A549 (cell line): Measurements from ENCODE around the gene HSD3B2. TPM values are rescaled to one million over a fixed set of nuclear protein-coding genes. Genes with fewer than 3 reads are reported as not detected.

ENCODE experiments used
- ATAC-seq, 2 experiments: fragments of 200-7000 bp in 1 of 2; fragments of >200 bp in 1 of 2; cut with Nextera tagmentation in 1 of 2; cut with Tn5 transposase in 1 of 2; 3 replicates each; pipeline versions ENCODE4 v1.8.0 to v1.9.1; 2018 to 2020; ENCODE audit warnings: mild to moderate bottlenecking in 1 of 2, moderate library complexity in 1 of 2
- CTCF ChIA-PET: fragments of 300-600 bp; sonication (Branson Sonifier 250); formaldehyde crosslinking; extraction: SDS; loops from one replicate; lab custom pipeline; 2021; ENCODE audit warnings: antibody characterized with exemption, inconsistent platforms; lab: Yijun Ruan, JAX
- POLR2A ChIA-PET: fragments of 350-600 bp; formaldehyde crosslinking; extraction: SDS; loops from one replicate; lab custom pipeline; 2021; ENCODE audit warnings: antibody characterized with exemption, inconsistent platforms; lab: Yijun Ruan, JAX
- DNase-seq, 2 experiments: peaks; one replicate each; pipeline versions ENCODE4 v3.0.0 to v3.0.0-alpha.2; 2011 to 2016; ENCODE audit warnings: low read depth in 1 of 2, low spot score in 1 of 2
- FAIRE-seq: peaks from 2 replicates; lab custom pipeline; 2011; peaks lifted over from hg19 to GRCh38; lab: Jason Lieb, UNC
- H3K27ac ChIP-seq, 2 experiments: fragments of >200 bp; sonication (Bioruptor Twin); formaldehyde crosslinking; 3 replicates each; pipeline ENCODE4 v1.5.1; 2016 to 2017
- H3K4me1 ChIP-seq: fragments of >200 bp; sonication (Bioruptor Twin); formaldehyde crosslinking; 3 replicates; pipeline ENCODE4 v1.6.1; 2016
- H3K4me2 ChIP-seq: fragments of >200 bp; sonication (Bioruptor Twin); formaldehyde crosslinking; 3 replicates; pipeline ENCODE4 v1.6.1; 2016
- H3K4me3 ChIP-seq: fragments of >200 bp; sonication (Bioruptor Twin); formaldehyde crosslinking; 3 replicates; pipeline ENCODE4 v1.5.1; 2016
- H3K9me3 ChIP-seq: fragments of >200 bp; sonication (Bioruptor Twin); formaldehyde crosslinking; 3 replicates; pipeline ENCODE4 v1.6.1; 2016
- CBX2 ChIP-seq: fragments of 200-600 bp; sonication (generic); IDR thresholded peaks from 2 replicates; pipeline ENCODE4 v1.6.1; 2016; ENCODE audit warnings: low read depth, mild to moderate bottlenecking, borderline replicate concordance
- CHD2 ChIP-seq: fragments of 150-350 bp; IDR thresholded peaks from 2 replicates; pipeline ENCODE4 v1.6.1; 2014; ENCODE audit warnings: low read length; ENCODE audit not compliant: partially characterized antibody
- E2F6 ChIP-seq: IDR thresholded peaks from 2 replicates; pipeline ENCODE4 v1.6.1; 2012; ENCODE audit warnings: low read depth, borderline replicate concordance
- EP300 ChIP-seq, 2 experiments: fragments of >200 bp; sonication (Bioruptor Twin); formaldehyde crosslinking; IDR thresholded peaks; 2 replicates in 1 of 2; 3 replicates in 1 of 2; pipeline ENCODE4 v1.6.1; 2016 to 2017
- HOXA7 ChIP-seq: fragments of 250-450 bp; sonication (Bioruptor Pico); IDR thresholded peaks from 2 replicates; pipeline ENCODE4 v1.5.0; 2020; ENCODE audit warnings: mild to moderate bottlenecking, moderate library complexity
- HOXB5 ChIP-seq: fragments of 250-450 bp; sonication (Bioruptor Pico); IDR thresholded peaks from 2 replicates; pipeline ENCODE4 v1.5.0; 2020; ENCODE audit warnings: mild to moderate bottlenecking, moderate library complexity
- JUNB ChIP-seq: fragments of >200 bp; sonication (Bioruptor Twin); formaldehyde crosslinking; IDR thresholded peaks from 2 replicates; pipeline ENCODE4 v1.6.1; 2016
- KDM1A ChIP-seq: fragments of 200-600 bp; sonication (generic); IDR thresholded peaks from 2 replicates; pipeline ENCODE4 v1.6.1; 2016; ENCODE audit warnings: low read depth, mild to moderate bottlenecking
- MYC ChIP-seq: IDR thresholded peaks from 2 replicates; pipeline ENCODE4 v1.6.1; 2012; ENCODE audit warnings: mild to moderate bottlenecking, inconsistent platforms, low read length, improper control_type of control experiment, borderline replicate concordance
- NFE2L2 ChIP-seq: fragments of 150-350 bp; conservative IDR thresholded peaks from 2 replicates; pipeline ENCODE4 v1.6.1; 2014; ENCODE audit warnings: low read length
- NPAS2 ChIP-seq: fragments of 250-450 bp; sonication (Bioruptor Pico); IDR thresholded peaks from 2 replicates; pipeline ENCODE4 v1.8.0; 2022; ENCODE audit warnings: mild to moderate bottlenecking, moderate library complexity, borderline replicate concordance
- RAD21 ChIP-seq, 2 experiments: fragments of >200 bp in 1 of 2; sonication (Bioruptor Twin) in 1 of 2; formaldehyde crosslinking in 1 of 2; IDR thresholded peaks in 1 of 2; conservative IDR thresholded peaks in 1 of 2; 2 replicates in 1 of 2; 3 replicates in 1 of 2; pipeline ENCODE4 v1.6.1; 2012 to 2018; ENCODE audit warnings: inconsistent platforms in 1 of 2
- RARB ChIP-seq: fragments of 250-450 bp; sonication (Bioruptor Pico); IDR thresholded peaks from 2 replicates; pipeline ENCODE4 v1.8.0; 2021; ENCODE audit warnings: mild to moderate bottlenecking, moderate library complexity
- RCOR1 ChIP-seq: fragments of 150-350 bp; IDR thresholded peaks from 2 replicates; pipeline ENCODE4 v1.6.1; 2014; ENCODE audit warnings: antibody characterized with exemption, low read length, low read depth
- RFX5 ChIP-seq: fragments of 450-650 bp; IDR thresholded peaks from 2 replicates; pipeline ENCODE4 v1.7.1; 2014; ENCODE audit warnings: antibody characterized with exemption, mild to moderate bottlenecking, moderate library complexity
- RNF2 ChIP-seq: fragments of 200-600 bp; sonication (generic); IDR thresholded peaks from 2 replicates; pipeline ENCODE4 v1.6.1; 2016; ENCODE audit warnings: low read depth, mild to moderate bottlenecking, antibody characterized with exemption, moderate library complexity, borderline replicate concordance
- SMC3 ChIP-seq: fragments of >200 bp; sonication (Bioruptor Twin); formaldehyde crosslinking; IDR thresholded peaks from 3 replicates; pipeline ENCODE4 v1.6.1; 2018; ENCODE audit warnings: inconsistent platforms
- TFCP2L1 ChIP-seq: fragments of 250-450 bp; sonication (Bioruptor Pico); IDR thresholded peaks from 2 replicates; pipeline ENCODE4 v1.5.0; 2021; ENCODE audit warnings: mild to moderate bottlenecking
- TP53 ChIP-seq: fragments of 250-450 bp; sonication (Bioruptor Pico); IDR thresholded peaks from 2 replicates; pipeline ENCODE4 v1.5.0; 2021; ENCODE audit warnings: mild to moderate bottlenecking, moderate library complexity
- ZC3H11A ChIP-seq: fragments of 450-650 bp; IDR thresholded peaks from 2 replicates; pipeline ENCODE4 v1.6.1; 2014; ENCODE audit warnings: antibody characterized with exemption, mild to moderate bottlenecking
- ZSCAN20 ChIP-seq: fragments of 250-450 bp; sonication (Bioruptor Pico); IDR thresholded peaks from 2 replicates; pipeline ENCODE4 v1.8.0; 2022; ENCODE audit warnings: mild to moderate bottlenecking, moderate library complexity
- WGBS: methylation state at CpG from one replicate; pipeline ENCODE4 v1.1.6; 2017; ENCODE audit errors: missing lambda C conversion rate; 5-methylcytosine and 5-hydroxymethylcytosine counted together
- polyA plus RNA-seq, 4 experiments: library from polyadenylated mRNA; depleted of rRNA in 3 of 4; stranded (reverse); fragments of >200 nt; fragmentation: RNase III in 1 of 4; extraction: RNeasy Plus Mini Kit Qiagen cat#74134 plus additional on column Dnase treatment in 1 of 4; gene quantifications; 2 replicates in 3 of 4; 3 replicates in 1 of 4; pipeline ENCODE4 v1.2.3, GENCODE V29; 2011 to 2017
- TF ChIP-seq, protein P1 (sequence below): fragments of 250-450 bp; sonication (Bioruptor Pico); IDR thresholded peaks from 2 replicates; pipeline ENCODE4 v1.5.0; 2020; ENCODE audit warnings: low read depth, mild to moderate bottlenecking, moderate library complexity
- TF ChIP-seq, protein P2 (sequence below): fragments of >200 bp; sonication (Bioruptor Twin); formaldehyde crosslinking; IDR thresholded peaks from 3 replicates; pipeline ENCODE4 v1.5.1; 2016
- TF ChIP-seq, protein P3 (sequence below): fragments of 250-450 bp; sonication (Bioruptor Pico); IDR thresholded peaks from 2 replicates; pipeline ENCODE4 v1.5.0; 2021; ENCODE audit warnings: mild to moderate bottlenecking, moderate library complexity, borderline replicate concordance
- TF ChIP-seq, protein P4 (sequence below): IDR thresholded peaks from 2 replicates; pipeline ENCODE4 v1.6.1; 2012

The HSD3B2 gene
- polyA plus RNA-seq, 2 of the 4 experiments (the other 2 are of a cell fraction): not detected

DNA sequence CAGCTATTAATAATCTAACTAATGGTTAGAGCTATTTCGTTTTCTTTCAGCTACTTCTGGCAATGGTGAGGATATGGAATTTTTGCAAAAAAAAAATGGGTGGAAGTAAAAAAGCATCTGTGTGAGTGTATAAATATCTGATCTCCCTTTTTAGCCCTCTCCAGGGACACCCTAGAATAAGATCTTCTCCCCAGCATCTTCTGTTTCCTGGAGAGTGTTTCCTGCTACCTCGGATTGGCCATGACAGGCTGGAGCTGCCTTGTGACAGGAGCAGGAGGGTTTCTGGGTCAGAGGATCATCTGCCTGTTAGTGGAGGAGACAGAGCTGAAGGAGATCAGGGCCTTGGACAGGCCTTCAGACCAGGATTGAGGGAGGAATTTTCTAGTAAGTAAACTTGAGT, 23.8 kb downstream of the HSD3B2 start:
- Histone ChIP-seq H3K4me1 (no peaks in the 10 kb centered on the region), H3K27ac (no peak overlapping the region), H3K4me2 (no peak overlapping the region), H3K4me3 (no peak overlapping the region), H3K9me3 (no peaks in the 10 kb centered on the region)
- CTCF ChIA-PET: no interaction called here
- no peak for DNase-seq
- no peak for TF ChIP-seq ZSCAN20 (CRISPR knock-in tag)
- TF ChIP-seq, protein P1, sequence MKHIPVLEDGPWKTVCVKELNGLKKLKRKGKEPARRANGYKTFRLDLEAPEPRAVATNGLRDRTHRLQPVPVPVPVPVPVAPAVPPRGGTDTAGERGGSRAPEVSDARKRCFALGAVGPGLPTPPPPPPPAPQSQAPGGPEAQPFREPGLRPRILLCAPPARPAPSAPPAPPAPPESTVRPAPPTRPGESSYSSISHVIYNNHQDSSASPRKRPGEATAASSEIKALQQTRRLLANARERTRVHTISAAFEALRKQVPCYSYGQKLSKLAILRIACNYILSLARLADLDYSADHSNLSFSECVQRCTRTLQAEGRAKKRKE (CRISPR knock-in tag): no peak
- TF ChIP-seq HOXB5 (CRISPR knock-in tag): no peak
- TF ChIP-seq, protein P2, sequence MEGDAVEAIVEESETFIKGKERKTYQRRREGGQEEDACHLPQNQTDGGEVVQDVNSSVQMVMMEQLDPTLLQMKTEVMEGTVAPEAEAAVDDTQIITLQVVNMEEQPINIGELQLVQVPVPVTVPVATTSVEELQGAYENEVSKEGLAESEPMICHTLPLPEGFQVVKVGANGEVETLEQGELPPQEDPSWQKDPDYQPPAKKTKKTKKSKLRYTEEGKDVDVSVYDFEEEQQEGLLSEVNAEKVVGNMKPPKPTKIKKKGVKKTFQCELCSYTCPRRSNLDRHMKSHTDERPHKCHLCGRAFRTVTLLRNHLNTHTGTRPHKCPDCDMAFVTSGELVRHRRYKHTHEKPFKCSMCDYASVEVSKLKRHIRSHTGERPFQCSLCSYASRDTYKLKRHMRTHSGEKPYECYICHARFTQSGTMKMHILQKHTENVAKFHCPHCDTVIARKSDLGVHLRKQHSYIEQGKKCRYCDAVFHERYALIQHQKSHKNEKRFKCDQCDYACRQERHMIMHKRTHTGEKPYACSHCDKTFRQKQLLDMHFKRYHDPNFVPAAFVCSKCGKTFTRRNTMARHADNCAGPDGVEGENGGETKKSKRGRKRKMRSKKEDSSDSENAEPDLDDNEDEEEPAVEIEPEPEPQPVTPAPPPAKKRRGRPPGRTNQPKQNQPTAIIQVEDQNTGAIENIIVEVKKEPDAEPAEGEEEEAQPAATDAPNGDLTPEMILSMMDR: no peak
- TF ChIP-seq EP300 (IDR thresholded peaks at IDR 0.05): no peak
- no peak for TF ChIP-seq NFE2L2
- TF ChIP-seq KDM1A: no peak
- TF ChIP-seq, protein P3, sequence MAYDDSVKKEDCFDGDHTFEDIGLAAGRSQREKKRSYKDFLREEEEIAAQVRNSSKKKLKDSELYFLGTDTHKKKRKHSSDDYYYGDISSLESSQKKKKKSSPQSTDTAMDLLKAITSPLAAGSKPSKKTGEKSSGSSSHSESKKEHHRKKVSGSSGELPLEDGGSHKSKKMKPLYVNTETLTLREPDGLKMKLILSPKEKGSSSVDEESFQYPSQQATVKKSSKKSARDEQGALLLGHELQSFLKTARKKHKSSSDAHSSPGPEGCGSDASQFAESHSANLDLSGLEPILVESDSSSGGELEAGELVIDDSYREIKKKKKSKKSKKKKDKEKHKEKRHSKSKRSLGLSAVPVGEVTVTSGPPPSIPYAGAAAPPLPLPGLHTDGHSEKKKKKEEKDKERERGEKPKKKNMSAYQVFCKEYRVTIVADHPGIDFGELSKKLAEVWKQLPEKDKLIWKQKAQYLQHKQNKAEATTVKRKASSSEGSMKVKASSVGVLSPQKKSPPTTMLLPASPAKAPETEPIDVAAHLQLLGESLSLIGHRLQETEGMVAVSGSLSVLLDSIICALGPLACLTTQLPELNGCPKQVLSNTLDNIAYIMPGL (CRISPR knock-in tag): no peak
- TF ChIP-seq JUNB: no peak
- no peak for TF ChIP-seq RCOR1
- no peak for TF ChIP-seq NPAS2 (CRISPR knock-in tag)
- ATAC-seq: no peak
- POLR2A ChIA-PET: no interaction called here
- FAIRE-seq: no peak
- WGBS: 0% methylated on average over 2 of the region's 2 CpGs

- Histone ChIP-seq H3K27ac (no peak overlapping the region), H3K9me3 (no peaks in the 10 kb centered on the region), H3K4me2 (no peak overlapping the region), H3K4me3 (no peak overlapping the region), H3K4me1 (no peaks in the 10 kb centered on the region)
- CTCF ChIA-PET: no interaction called here
- TF ChIP-seq NPAS2 (CRISPR knock-in tag): no peak
- TF ChIP-seq EP300 (IDR thresholded peaks at IDR 0.05): no peak
- TF ChIP-seq CBX2: no peak
- TF ChIP-seq MYC: no peak
- TF ChIP-seq TP53 (CRISPR knock-in tag): no peak
- no peak for TF ChIP-seq TFCP2L1
- TF ChIP-seq, protein P4, sequence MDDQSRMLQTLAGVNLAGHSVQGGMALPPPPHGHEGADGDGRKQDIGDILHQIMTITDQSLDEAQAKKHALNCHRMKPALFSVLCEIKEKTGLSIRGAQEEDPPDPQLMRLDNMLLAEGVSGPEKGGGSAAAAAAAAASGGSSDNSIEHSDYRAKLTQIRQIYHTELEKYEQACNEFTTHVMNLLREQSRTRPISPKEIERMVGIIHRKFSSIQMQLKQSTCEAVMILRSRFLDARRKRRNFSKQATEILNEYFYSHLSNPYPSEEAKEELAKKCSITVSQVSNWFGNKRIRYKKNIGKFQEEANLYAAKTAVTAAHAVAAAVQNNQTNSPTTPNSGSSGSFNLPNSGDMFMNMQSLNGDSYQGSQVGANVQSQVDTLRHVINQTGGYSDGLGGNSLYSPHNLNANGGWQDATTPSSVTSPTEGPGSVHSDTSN: no peak
- no peak for TF ChIP-seq CHD2
- TF ChIP-seq SMC3: no peak
- no peak for TF ChIP-seq HOXA7 (CRISPR knock-in tag)
- no peak for TF ChIP-seq E2F6
- no peak for TF ChIP-seq RFX5
- TF ChIP-seq ZC3H11A: no peak
- no peak for TF ChIP-seq KDM1A
- no peak for TF ChIP-seq RAD21 (conservative IDR thresholded peaks at IDR 0.05 in 1 of 2, IDR thresholded peaks at IDR 0.05 in 1 of 2)
- TF ChIP-seq RNF2: no peak
- TF ChIP-seq NFE2L2: no peak
- no peak for TF ChIP-seq RARB
- DNase-seq (no peak), ATAC-seq (no peak), FAIRE-seq (no peak)
- POLR2A ChIA-PET: no interaction called here
- 44% methylated on average over 8 of the region's 8 CpGs for WGBS
Measured at GRCh38 chr1:119440721-119441307, 25.9 kb downstream of the HSD3B2 start.
